Activated T-helper 1 cell treated with anti-CD3 and anti-CD28 coated beads, Interleukin-12 subunit alpha, Interleukin-12 subunit beta, Interleukin-2, Interleukin-4 antibody, amounts not matched to agents 30 ng/mL and 10 ng/mL and 1 ng/mL, durations not matched to agents 14 hours and 24 hours and 36 hours (primary cell): Measurements from ENCODE around the gene THPO. TPM values are rescaled to one million over a fixed set of nuclear protein-coding genes. Genes with fewer than 3 reads are reported as not detected.

Experiments used
- DNase-seq: peaks from one replicate; pipeline ENCODE4 v3.0.0; 2021; ENCODE audit warnings: low spot score
- H3K27ac Mint-ChIP-seq: one replicate; pipeline ENCODE4 v1.8.0; 2021; ENCODE audit warnings: mild to moderate bottlenecking, mixed read lengths
- H3K27me3 Mint-ChIP-seq: one replicate; pipeline ENCODE4 v1.8.0; 2022; ENCODE audit warnings: mild to moderate bottlenecking, moderate library complexity, mixed read lengths; ENCODE audit not compliant: insufficient read depth
- H3K36me3 Mint-ChIP-seq: one replicate; pipeline ENCODE4 v1.8.0; 2021; ENCODE audit warnings: low read depth, mixed read lengths
- H3K4me1 Mint-ChIP-seq: one replicate; pipeline ENCODE4 v1.8.0; 2021; ENCODE audit warnings: low read depth, mixed read lengths
- H3K4me3 Mint-ChIP-seq: one replicate; pipeline ENCODE4 v1.8.0; 2021; ENCODE audit warnings: mild to moderate bottlenecking, moderate library complexity, mixed read lengths
- H3K9me3 Mint-ChIP-seq: one replicate; pipeline ENCODE4 v1.8.0; 2021; ENCODE audit warnings: mixed read lengths
- intact Hi-C: fragments of 100-400 bp; cut with micrococcal nuclease; formaldehyde crosslinking; loops from one replicate; pipeline ENCODE4 v1.15.1; 2024
- total RNA-seq: library from RNA; stranded (reverse); gene quantifications from 2 replicates; pipeline ENCODE4 v1.2.3, GENCODE V29; 2022

THPO gene
- total RNA-seq, 1 donor from 2014 or later, result not detected

GRCh38 chr3:184336547-184337398 lies 41.2 kb downstream of the THPO start:
- H3K36me3 Mint-ChIP-seq, result peaks cover 39% of the 10 kb centered on the region
- H3K4me1 Mint-ChIP-seq, result peaks cover 65% of the 10 kb centered on the region
- no peaks in the 10 kb centered on the region for H3K9me3 Mint-ChIP-seq
- peak overlapping the region; percentile 88 for H3K27ac Mint-ChIP-seq
- H3K27me3 Mint-ChIP-seq, result peaks cover 2% of the 10 kb centered on the region
- DNase-seq, result no peak
- intact Hi-C loops, result loop anchor here (1.0 kb wide), 1 partner anchor 27 kb away; no protein-coding TSS in a partner anchor
- peak overlapping the region; percentile 87 for H3K4me3 Mint-ChIP-seq

- peaks cover 48% of the 10 kb centered on the region for H3K36me3 Mint-ChIP-seq
- H3K27ac Mint-ChIP-seq, result peak overlapping the region; percentile 92
- H3K4me1 Mint-ChIP-seq, result peaks cover 58% of the 10 kb centered on the region
- DNase-seq, result peak; percentile 84
- H3K27me3 Mint-ChIP-seq, result peaks cover 2% of the 10 kb centered on the region
- intact Hi-C loops, result loop anchor here (1.0 kb wide), 2 partner anchors 22 to 27 kb away; partner anchors contain the start of gene EIF4G1
- peak overlapping the region; percentile 87 for H3K4me3 Mint-ChIP-seq
- no peaks in the 10 kb centered on the region for H3K9me3 Mint-ChIP-seq
These were observed 42.1 kb downstream of the THPO start for GRCh38 chr3:184335661-184336546.

DNA sequence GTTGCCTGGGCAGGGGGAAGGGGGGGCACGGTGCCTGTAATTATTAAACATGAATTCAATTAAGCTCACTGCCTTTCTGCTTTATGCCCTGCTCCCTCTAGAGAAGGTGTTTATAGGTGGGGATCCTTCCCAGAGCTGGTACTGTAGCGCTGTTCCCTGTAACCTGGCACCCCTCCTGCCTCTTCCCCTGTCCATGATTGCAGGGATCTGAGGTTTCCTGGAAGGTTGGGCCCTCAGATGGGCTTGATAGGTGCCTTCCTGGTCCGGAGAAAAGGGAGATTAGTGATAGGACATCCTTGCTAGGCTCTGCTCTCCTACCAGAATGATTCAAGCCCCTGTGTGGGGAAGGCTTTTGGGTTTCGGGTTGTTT lies 42.7 kb downstream of the THPO start:
- no peaks in the 10 kb centered on the region for H3K9me3 Mint-ChIP-seq
- DNase-seq, result no peak
- peaks cover 2% of the 10 kb centered on the region for H3K27me3 Mint-ChIP-seq
- peaks cover 52% of the 10 kb centered on the region for H3K36me3 Mint-ChIP-seq
- H3K4me1 Mint-ChIP-seq, result peaks cover 54% of the 10 kb centered on the region
- intact Hi-C loops, result loop anchor here (1.0 kb wide), 1 partner anchor 21 kb away; the partner anchor contains the start of gene EIF4G1
- peak overlapping the region; percentile 87 for H3K4me3 Mint-ChIP-seq
- peak overlapping the region; percentile 92 for H3K27ac Mint-ChIP-seq

DNA sequence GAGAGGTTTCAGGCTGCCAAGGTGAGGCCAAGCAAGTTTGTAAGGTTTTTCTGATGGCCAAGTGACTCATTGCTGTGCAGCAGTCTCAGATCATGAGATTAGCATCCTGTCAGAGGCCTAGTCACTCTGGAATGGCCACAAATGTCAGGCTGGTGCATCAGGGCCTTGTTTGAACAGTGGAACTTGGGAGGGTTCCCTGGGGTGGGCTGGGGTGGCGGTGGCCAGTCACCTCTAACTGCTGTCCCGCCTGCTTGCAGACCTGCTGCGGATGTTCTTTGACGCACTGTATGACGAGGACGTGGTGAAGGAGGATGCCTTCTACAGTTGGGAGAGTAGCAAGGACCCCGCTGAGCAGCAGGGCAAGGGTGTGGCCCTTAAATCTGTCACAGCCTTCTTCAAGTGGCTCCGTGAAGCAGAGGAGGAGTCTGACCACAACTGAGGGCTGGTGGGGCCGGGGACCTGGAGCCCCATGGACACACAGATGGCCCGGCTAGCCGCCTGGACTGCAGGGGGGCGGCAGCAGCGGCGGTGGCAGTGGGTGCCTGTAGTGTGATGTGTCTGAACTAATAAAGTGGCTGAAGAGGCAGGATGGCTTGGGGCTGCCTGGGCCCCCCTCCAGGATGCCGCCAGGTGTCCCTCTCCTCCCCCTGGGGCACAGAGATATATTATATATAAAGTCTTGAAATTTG lies 43.4 kb downstream of the THPO start:
- H3K27me3 Mint-ChIP-seq, result peaks cover 2% of the 10 kb centered on the region
- peaks cover 56% of the 10 kb centered on the region for H3K36me3 Mint-ChIP-seq
- H3K27ac Mint-ChIP-seq, result peak overlapping the region; percentile 92
- H3K9me3 Mint-ChIP-seq, result no peaks in the 10 kb centered on the region
- peaks cover 57% of the 10 kb centered on the region for H3K4me1 Mint-ChIP-seq
- peak overlapping the region; percentile 57 for H3K4me3 Mint-ChIP-seq
- peak; percentile 20 for DNase-seq
- intact Hi-C loops, result loop anchor here (1.0 kb wide), 2 partner anchors 20 to 35 kb away; partner anchors contain the start of genes EIF4G1 and PSMD2

- Mint-ChIP-seq H3K9me3 (no peaks in the 10 kb centered on the region), H3K27ac (peak overlapping the region; percentile 92), H3K4me1 (peaks cover 59% of the 10 kb centered on the region), H3K27me3 (peaks cover 2% of the 10 kb centered on the region), H3K36me3 (peaks cover 62% of the 10 kb centered on the region), H3K4me3 (no peak overlapping the region)
- no peak for DNase-seq
- intact Hi-C loops, result loop anchor here (1.0 kb wide), 1 partner anchor 34 kb away; the partner anchor contains the start of gene PSMD2
These were observed 44.3 kb downstream of the THPO start for GRCh38 chr3:184333700-184334099.

DNA sequence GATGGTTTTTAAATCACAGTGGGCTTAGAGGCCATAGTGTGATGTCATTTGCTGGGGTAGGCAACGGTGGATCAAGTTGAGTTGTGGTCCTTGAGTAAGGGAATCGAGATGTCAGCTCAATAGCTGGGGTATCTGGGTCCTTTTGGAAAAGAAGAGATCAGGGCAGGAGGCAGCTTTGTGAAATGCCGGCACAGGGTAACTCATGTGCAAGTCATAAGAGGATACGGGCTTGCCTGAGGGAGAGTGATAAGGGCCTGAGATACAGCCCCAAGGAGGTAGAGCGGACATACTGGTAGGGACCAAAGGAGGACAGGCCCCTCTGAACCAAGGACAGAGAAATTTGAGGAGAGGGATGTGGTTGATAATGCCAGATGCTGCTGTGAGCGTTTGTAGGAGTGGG lies 44.8 kb downstream of the THPO start:
- no peak for DNase-seq
- H3K27me3 Mint-ChIP-seq, result peaks cover 2% of the 10 kb centered on the region
- intact Hi-C loops, result no loop called here
- no peak overlapping the region for H3K4me3 Mint-ChIP-seq
- peaks cover 67% of the 10 kb centered on the region for H3K36me3 Mint-ChIP-seq
- H3K27ac Mint-ChIP-seq, result peak overlapping the region; percentile 92
- H3K9me3 Mint-ChIP-seq, result no peaks in the 10 kb centered on the region
- H3K4me1 Mint-ChIP-seq, result peaks cover 59% of the 10 kb centered on the region

- peaks cover 67% of the 10 kb centered on the region for H3K36me3 Mint-ChIP-seq
- peaks cover 53% of the 10 kb centered on the region for H3K4me1 Mint-ChIP-seq
- no peak overlapping the region for H3K4me3 Mint-ChIP-seq
- H3K27me3 Mint-ChIP-seq, result peaks cover 2% of the 10 kb centered on the region
- H3K27ac Mint-ChIP-seq, result peak overlapping the region; percentile 92
- no peaks in the 10 kb centered on the region for H3K9me3 Mint-ChIP-seq
- DNase-seq, result no peak
- intact Hi-C loops, result no loop called here
These were observed 45.5 kb downstream of the THPO start for GRCh38 chr3:184332370-184333090.

DNA sequence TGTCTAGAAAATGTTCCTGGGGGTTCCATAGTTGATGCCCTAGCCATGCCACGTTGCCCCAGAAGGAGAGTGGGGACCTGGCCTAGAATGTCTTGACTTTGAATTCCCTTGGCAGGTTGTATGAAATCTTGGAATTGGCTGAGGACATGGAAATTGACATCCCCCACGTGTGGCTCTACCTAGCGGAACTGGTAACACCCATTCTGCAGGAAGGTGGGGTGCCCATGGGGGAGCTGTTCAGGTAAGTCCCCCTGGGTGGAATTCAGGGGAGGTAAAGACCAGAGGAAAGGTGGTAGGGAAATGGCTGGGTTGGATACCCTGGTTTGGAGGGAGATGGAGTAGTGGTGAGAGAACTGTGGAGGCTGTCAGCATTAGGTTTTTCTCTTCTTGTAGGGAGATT lies 49.5 kb downstream of the THPO start:
- DNase-seq, result no peak
- Mint-ChIP-seq H3K27me3 (no peaks in the 10 kb centered on the region), H3K36me3 (peaks cover 86% of the 10 kb centered on the region), H3K4me3 (no peak overlapping the region), H3K27ac (no peak overlapping the region), H3K9me3 (no peaks in the 10 kb centered on the region), H3K4me1 (peaks cover 38% of the 10 kb centered on the region)
- intact Hi-C loops, result no loop called here

DNA sequence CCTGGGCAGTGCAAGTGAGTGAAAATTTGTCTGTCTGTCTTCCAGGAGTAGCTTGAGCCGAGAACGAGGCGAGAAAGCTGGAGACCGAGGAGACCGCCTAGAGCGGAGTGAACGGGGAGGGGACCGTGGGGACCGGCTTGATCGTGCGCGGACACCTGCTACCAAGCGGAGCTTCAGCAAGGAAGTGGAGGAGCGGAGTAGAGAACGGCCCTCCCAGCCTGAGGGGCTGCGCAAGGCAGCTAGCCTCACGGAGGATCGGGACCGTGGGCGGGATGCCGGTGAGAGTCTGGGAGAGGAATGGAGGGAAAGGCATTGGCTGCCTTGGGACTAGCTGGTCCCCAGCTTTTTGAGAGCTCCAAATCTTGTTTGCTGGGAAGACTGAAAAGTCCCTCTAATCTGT lies 50.8 kb downstream of the THPO start:
- no peak for DNase-seq
- Mint-ChIP-seq H3K9me3 (no peaks in the 10 kb centered on the region), H3K4me1 (peaks cover 24% of the 10 kb centered on the region), H3K27me3 (no peaks in the 10 kb centered on the region), H3K4me3 (no peak overlapping the region), H3K27ac (no peak overlapping the region), H3K36me3 (peaks cover 86% of the 10 kb centered on the region)
- intact Hi-C loops, result no loop called here

DNA sequence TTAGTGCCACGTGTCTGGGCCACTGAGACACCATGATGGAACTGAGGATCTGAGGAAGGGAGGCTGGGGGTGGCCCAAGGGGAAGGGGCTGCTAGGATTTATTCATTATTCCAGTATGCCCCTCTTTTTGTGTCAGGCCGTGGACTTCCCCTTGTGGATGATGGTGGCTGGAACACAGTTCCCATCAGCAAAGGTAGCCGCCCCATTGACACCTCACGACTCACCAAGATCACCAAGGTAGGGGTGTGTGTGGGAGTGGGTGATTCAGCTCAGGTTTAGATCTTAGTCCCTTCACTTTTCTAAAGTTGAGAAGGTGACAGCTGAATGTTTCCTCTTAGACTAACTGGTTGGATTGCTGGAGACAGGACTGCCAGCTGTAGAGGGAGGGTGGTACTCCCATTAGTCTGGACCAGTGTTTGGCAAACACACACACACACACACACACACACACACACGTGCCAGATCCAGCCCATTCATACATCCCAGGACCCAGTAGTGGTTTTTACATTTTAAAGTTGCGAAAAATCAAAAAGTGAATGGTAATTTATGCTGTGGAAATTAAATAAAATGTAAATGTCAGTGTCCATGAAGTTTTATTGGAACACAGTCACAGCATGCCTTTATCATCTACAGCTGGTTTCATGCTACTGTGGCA lies 52.2 kb downstream of the THPO start:
- no peak for DNase-seq
- peaks cover 22% of the 10 kb centered on the region for H3K4me1 Mint-ChIP-seq
- intact Hi-C loops, result loop anchor here (1.0 kb wide), 1 partner anchor 9 kb away; no protein-coding TSS in a partner anchor
- H3K27me3 Mint-ChIP-seq, result no peaks in the 10 kb centered on the region
- H3K36me3 Mint-ChIP-seq, result peaks cover 82% of the 10 kb centered on the region
- no peaks in the 10 kb centered on the region for H3K9me3 Mint-ChIP-seq
- H3K27ac Mint-ChIP-seq, result peak overlapping the region; percentile 73
- no peak overlapping the region for H3K4me3 Mint-ChIP-seq

- H3K36me3 Mint-ChIP-seq, result peaks cover 85% of the 10 kb centered on the region
- H3K27me3 Mint-ChIP-seq, result no peaks in the 10 kb centered on the region
- H3K27ac Mint-ChIP-seq, result peak overlapping the region; percentile 38
- no peaks in the 10 kb centered on the region for H3K9me3 Mint-ChIP-seq
- H3K4me1 Mint-ChIP-seq, result peaks cover 22% of the 10 kb centered on the region
- intact Hi-C loops, result loop anchor here (1.0 kb wide), 1 partner anchor 8 kb away; no protein-coding TSS in a partner anchor
- no peak for DNase-seq
- no peak overlapping the region for H3K4me3 Mint-ChIP-seq
These were observed 52.7 kb downstream of the THPO start for GRCh38 chr3:184325269-184325668.
